Measurements from ENCODE around the gene REEP5.

The REEP5 gene

DNA sequence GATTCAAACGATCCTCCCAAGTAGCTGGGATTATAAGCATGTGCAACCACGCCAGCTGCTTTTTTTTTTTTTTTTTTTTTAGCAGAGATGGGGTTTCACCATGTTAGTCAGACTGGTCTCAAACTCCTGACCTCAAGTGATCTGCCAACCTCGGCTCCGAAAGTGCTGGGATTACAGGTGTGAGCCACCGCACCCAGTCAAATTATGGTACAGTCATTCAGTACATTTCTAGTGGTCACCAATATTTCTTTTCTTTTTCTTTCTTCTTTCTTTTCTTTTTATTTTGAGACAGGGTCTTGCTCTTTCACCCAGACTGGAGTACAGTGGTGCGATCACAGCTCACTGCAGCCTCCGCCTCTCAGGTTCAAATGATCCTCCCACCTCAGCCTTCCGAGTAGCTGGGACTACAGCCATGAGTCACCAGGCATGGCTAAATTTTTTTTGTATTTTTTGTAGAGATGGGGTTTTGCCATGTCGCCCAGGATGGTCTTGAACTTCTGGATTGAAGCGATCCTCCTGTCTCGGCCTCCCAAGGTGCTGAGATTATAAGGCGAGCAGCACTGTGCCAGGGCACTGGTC is 29.2 kb upstream of the REEP5 start:
- DNase-seq (ENCODE audit: low read depth in 2 of 2), result no peak
- TF ChIP-seq CTCF (IDR thresholded peaks at IDR 0.05; ENCODE audit: low read depth, low read length), result no peak
- H3K4me3 ChIP-seq (replicated peaks in 1 of 2; ENCODE audit: low read depth in 2 of 2, low read length in 2 of 2), result no peak overlapping the region

DNA sequence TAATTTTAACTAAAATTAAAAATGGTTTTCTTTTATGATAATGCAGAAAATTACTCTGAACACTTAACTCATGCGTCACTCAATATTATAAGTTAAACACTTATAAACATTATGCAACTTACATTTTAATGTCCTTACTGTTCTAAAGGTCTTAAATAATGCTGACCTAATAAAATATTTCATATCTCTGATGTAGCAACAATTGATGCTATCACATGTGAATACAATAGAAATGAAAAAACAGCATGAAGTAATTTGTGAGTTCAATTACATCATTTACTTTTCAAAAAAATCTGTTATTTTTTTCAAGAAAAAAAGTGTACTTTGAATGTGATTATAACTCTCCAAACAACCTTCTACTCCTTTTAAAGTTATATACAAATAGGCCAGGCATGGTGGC is 26.4 kb upstream of the REEP5 start:
- no peak for TF ChIP-seq CTCF (IDR thresholded peaks at IDR 0.05; ENCODE audit: low read depth, low read length)
- no peak for DNase-seq (ENCODE audit: low read depth in 2 of 2)
- H3K4me3 ChIP-seq (replicated peaks in 1 of 2; ENCODE audit: low read depth in 2 of 2, low read length in 2 of 2), result no peak overlapping the region

DNA sequence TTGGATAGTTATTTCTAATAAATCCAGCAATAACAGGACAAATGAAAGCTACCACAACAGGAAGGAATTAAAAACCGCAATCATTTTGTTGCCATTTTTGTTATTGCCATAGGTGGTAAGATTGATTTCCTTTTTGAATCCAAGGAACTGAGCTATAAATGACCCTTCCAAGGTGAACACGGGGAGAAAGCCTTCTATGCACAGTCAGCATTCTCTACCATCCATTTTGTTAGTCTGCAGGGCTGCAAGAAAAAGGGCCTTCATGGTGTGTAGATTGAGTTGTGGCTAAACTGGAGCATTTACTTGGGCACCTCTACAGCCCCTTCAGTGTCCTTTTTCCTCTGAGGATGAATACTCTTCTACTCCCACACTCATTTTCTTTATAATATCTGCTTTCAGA is 18.6 kb upstream of the REEP5 start:
- no peak for DNase-seq (ENCODE audit: low read depth in 2 of 2)
- no peak overlapping the region for H3K4me3 ChIP-seq (replicated peaks in 1 of 2; ENCODE audit: low read depth in 2 of 2, low read length in 2 of 2)
- no peak for TF ChIP-seq CTCF (IDR thresholded peaks at IDR 0.05; ENCODE audit: low read depth, low read length)

DNA sequence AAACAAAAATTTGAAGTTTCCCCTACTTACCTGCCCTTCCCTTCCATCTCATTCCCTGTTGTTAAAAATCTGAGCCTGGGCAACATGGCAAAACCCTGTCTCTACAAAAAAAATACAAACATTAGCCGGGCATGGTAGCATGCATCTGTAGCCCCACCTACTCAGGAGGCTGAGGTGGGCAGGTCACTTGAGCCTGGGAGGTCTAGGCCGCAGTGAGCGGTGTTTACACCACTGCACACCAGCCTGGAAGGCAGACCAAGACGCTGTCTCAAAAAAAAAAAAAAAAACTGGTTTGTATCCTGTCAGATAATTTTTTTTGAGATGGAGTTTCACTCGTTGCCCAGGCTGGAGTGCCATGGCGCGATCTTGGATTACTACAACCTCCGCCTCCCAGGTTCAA is 16.3 kb upstream of the REEP5 start:
- TF ChIP-seq CTCF (IDR thresholded peaks at IDR 0.05; ENCODE audit: low read depth, low read length), result no peak
- DNase-seq (ENCODE audit: low read depth in 2 of 2), result no peak
- H3K4me3 ChIP-seq (replicated peaks in 1 of 2; ENCODE audit: low read depth in 2 of 2, low read length in 2 of 2), result no peak overlapping the region

DNA sequence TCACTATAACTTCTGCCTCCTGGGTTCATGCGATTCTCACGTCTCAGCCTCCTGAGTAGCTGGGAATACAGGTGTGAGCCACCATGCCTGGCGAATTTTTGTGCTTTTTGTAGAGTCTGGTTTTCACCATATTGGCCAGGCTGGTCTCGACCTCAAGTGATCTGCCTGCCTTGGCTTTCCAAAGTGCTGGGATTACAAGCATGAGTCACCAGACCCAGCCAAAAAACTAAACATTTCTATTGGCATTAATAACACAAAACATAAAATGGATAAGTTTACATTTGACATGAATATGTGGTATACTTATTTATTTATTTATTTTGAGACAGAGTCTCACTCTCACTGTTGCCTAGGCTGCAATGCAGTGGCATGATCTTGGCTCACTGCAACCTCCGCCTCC is 13.6 kb upstream of the REEP5 start:
- DNase-seq (ENCODE audit: low read depth in 2 of 2), result peak in 1 of 2 donors; percentile 26
- H3K4me3 ChIP-seq (replicated peaks in 1 of 2; ENCODE audit: low read depth in 2 of 2, low read length in 2 of 2), result no peak overlapping the region
- TF ChIP-seq CTCF (IDR thresholded peaks at IDR 0.05; ENCODE audit: low read depth, low read length), result no peak

- no peak for DNase-seq (ENCODE audit: low read depth in 2 of 2)
- H3K4me3 ChIP-seq (replicated peaks in 1 of 2; ENCODE audit: low read depth in 2 of 2, low read length in 2 of 2), result no peak overlapping the region
- no peak for TF ChIP-seq CTCF (IDR thresholded peaks at IDR 0.05; ENCODE audit: low read depth, low read length)
These were observed 12.3 kb upstream of the REEP5 start for GRCh38 chr5:112934366-112934663.

- DNase-seq (ENCODE audit: low read depth in 2 of 2), result peak in 1 of 2 donors; percentile 50
- TF ChIP-seq CTCF (IDR thresholded peaks at IDR 0.05; ENCODE audit: low read depth, low read length), result no peak
- no peak overlapping the region for H3K4me3 ChIP-seq (replicated peaks in 1 of 2; ENCODE audit: low read depth in 2 of 2, low read length in 2 of 2)
These were observed 11.8 kb upstream of the REEP5 start for GRCh38 chr5:112933651-112934365.

Data from cardiac fibroblast (primary cell).